D341Med (cell line): ENCODE data around the gene NLRC5.

Experiments
- DNase-seq: peaks from one replicate; pipeline ENCODE4 v3.0.0; 2012; ENCODE audit warnings: low spot score

The NLRC5 gene

DNA sequence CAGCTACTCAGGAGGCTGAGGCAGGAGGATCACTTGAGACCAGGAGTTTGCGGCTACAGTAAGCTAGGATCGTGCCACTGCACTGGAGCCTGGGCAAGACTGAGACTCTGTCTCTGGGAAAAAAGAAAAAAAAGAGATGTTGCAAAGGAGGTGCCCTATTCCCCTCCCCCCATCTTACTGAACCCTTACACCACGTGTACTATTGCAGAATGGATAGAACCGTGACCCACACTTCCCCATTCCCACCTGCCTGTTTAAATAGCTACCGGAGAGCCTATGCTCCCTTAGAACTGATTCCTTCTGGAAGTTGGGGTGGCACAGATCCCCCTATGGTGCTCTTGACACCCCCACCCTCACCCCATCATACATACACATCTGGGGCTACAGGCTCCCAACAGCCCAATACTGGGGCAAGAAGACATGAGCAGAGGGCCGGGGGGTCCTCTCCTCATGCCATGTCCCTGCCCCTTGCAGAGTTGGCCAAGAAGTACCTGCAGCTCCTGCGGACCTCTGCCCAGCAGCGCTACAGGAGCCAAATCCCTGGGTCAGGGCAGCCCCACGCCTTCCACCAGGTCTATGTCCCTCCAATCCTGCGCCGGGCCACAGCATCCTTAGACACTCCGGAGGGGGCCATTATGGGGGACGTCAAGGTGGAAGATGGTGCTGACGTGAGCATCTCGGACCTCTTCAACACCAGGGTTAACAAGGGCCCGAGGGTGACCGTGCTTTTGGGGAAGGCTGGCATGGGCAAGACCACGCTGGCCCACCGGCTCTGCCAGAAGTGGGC, 35.7 kb downstream of the NLRC5 start:
- no peak for DNase-seq

DNA sequence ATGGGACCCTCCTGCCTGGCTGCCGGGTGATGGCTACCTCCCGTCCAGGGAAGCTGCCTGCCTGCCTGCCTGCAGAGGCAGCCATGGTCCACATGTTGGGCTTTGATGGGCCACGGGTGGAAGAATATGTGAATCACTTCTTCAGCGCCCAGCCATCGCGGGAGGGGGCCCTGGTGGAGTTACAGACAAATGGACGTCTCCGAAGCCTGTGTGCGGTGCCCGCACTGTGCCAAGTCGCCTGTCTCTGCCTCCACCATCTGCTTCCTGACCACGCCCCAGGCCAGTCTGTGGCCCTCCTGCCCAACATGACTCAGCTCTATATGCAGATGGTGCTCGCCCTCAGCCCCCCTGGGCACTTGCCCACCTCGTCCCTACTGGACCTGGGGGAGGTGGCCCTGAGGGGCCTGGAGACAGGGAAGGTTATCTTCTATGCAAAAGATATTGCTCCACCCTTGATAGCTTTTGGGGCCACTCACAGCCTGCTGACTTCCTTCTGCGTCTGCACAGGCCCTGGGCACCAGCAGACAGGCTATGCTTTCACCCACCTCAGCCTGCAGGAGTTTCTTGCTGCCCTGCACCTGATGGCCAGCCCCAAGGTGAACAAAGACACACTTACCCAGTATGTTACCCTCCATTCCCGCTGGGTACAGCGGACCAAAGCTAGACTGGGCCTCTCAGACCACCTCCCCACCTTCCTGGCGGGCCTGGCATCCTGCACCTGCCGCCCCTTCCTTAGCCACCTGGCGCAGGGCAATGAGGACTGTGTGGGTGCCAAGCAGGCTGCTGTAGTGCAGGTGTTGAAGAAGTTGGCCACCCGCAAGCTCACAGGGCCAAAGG, 36.8 kb downstream of the NLRC5 start:
- DNase-seq, result no peak

DNA sequence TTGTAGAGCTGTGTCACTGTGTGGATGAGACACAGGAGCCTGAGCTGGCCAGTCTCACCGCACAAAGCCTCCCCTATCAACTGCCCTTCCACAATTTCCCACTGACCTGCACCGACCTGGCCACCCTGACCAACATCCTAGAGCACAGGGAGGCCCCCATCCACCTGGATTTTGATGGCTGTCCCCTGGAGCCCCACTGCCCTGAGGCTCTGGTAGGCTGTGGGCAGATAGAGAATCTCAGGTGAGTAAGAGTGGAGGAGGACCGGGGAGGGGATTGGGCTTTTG, 37.4 kb downstream of the NLRC5 start:
- DNase-seq, result no peak

DNA sequence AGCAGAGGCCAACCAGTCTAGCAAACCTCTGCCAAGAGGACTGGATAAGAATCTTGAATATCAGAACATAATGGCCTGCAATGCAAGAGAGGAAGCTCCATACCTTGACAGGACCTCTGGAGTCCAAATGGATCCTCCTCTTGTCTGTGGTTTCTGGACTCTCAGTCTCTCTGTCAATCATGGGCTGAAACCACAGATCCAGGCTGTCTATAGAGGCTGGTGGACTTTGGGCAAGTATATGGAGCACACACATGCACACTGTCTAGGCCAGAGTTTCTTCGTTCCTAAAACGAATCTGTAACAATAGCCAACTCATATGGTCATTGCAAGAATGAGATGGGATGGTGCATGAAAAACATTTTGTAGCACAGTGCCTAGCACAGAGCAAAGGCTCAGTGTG, 37.7 kb downstream of the NLRC5 start:
- DNase-seq, result no peak

DNA sequence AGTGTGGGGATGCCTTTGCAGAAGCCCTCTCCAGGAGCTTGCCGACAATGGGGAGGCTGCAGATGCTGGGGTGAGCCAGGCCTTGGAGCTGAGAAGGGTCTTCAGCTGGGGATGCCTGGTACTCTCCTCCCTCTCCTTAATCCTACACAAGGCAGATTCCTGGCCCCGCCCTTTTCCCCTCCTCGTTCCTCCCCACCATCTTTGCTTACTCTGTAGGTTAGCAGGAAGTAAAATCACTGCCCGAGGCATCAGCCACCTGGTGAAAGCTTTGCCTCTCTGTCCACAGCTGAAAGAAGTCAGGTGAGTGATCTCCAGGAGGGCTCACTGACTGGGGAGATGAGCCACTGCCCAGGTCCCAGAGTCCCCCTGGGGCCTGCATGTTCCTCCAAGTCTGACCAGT, 38.7 kb downstream of the NLRC5 start:
- no peak for DNase-seq

DNA sequence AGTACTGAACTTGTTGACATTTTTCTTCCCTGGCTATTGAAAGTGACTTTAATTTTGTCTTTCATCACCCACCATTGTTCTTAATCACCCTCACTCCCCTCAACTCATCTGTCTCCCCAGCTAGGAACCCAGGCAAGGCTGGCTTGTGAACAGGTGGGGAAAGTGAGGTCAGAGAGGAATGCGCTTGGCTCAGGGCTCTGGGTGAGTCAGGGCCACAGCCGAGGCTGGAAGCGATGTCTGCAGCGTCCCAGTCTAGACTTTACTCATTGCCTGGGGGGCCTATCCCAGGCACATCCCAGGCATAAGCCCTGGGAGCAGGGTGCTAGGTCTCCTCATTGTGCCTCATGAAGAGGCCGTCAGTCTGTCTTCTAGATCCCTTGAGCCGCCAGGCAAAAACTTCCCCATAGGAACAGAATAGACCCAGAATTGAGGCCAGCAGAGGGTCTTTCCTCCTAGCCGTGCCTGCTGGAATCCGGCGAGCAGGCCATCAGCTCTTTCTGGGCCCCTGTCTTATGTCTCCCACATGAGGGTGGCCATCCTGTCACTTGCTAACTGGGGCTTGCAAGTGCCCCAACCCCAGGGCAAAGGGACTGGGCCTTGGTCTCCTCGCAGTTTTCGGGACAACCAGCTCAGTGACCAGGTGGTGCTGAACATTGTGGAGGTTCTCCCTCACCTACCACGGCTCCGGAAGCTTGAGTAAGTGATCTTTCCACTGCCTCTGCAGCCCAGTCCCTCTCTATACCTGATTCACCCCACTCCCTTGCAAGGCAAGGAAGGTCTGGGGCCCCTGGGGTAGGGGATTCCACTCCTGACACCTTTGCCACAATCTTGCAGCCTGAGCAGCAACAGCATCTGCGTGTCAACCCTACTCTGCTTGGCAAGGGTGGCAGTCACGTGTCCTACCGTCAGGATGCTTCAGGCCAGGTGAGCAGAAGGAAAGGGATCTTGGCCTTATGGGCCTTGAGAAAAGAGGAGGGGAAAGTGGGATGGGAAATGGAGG, 40.1 kb downstream of the NLRC5 start:
- DNase-seq, result no peak

DNA sequence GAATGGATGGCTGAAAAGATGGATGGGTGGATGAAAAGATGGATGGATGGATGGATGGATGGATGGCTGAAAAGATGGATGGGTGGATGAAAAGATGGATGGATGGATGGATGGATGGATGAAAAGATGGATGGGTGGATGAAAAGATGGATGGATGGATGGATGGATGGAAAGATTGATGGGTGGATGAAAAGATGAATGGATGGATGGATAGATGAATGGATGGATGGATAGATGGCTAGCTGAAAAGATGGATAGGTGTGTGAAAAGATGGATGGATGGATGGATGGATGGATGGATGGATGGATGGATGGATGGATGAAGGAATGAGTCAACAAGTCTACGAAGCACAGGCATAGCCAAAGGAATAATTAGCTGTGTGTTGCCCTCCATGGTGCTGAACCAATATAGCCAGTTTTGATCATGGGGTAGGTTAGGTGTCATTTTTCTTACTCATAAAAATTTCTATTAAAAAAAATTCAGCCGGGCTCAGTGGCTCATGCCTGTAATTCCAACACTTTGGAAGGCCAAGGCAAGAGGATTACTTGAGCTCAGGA, 41.1 kb downstream of the NLRC5 start:
- no peak for DNase-seq

DNA sequence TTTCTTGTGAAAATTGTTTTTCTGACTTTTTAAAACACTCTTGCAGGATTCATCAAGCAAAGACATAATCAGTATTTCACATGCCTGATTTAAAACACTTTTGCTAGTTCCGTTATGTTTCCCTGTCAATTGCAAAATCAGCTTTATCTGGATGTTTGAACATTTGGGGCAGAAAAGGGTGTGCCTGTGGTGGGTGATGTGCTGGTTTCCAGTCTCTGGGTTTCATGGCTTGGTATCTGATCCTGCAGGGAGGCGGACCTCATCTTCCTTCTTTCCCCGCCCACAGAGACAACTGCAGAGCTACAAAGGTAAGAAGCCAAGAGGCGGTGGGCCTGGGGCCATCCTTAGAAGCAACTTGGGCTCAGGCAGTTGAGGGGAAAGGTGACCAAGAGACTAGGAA, 41.8 kb downstream of the NLRC5 start:
- DNase-seq, result no peak

DNA sequence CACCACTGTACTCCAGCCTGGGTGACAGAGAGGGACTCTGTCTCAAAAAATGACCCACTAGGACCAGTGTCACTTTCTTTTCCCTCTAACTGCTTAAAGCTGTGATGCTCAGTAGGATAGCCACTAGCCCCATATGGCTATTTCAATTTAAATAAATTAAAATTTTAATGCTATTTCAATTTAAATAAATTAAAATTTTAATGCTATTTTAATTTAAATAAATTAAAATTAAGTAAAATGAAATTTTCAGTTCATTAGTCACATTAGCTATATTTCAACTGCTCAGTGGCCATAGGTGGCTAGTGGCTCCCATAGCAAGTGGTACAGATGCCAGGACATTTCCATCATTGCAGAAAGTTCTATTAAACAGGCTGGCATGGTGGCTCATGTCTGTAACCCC, 43.0 kb downstream of the NLRC5 start:
- no peak for DNase-seq

DNA sequence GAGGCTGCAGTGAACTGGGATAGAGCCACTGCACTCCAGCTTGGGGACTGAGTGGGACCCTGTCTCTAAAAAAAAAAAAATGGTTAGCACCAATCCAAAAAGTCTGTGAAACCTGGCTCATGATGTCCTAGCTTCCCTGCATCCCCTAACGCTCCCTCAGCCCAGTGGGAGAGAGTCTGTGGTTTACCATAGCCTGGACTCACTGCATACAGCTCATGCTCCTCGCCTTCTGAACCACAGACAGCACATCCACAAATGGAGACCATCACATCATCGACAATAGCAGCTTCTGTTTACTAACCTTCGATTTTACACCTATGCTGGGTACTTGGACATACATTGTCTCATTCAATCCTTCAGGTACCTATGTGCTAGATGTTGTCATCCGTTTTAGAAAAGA, 43.6 kb downstream of the NLRC5 start:
- DNase-seq, result no peak

DNA sequence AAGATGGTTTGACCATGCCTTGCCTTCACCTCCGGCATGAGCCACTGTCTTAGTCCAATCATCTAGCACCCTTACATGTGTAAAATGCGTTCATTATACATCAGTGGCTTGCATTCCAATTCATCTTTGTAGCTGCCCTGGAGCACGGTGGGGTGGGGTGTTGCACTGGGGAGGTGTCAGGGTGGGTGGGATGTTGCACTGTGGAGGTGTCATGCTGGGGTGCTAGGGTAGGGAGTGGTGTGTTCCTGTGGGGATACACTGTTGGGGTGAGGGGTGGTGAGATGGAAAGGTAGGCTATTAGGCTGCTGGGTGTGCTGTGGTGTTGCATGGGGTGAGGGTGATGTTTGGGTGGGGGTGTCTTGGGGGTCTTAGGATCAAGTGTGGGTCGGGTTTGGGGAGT, 47.0 kb downstream of the NLRC5 start:
- no peak for DNase-seq

DNA sequence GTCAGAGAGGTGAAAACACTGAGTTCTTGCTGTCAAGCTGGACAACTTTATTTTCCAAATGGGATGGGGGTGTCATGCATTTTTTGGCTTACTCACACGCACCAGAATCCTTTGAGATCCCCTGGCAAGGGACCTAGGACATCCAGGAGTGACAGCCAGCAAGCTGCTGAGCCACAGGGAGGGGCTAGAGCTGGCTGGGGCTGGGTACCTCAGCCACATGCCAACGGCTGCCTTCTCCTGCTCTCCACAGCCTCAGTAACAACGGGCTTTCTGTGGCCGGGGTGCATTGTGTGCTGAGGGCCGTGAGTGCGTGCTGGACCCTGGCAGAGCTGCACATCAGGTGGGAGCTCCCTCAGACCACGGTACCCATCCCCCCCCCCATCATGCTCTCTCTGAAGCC, 47.6 kb downstream of the NLRC5 start:
- no peak for DNase-seq

DNA sequence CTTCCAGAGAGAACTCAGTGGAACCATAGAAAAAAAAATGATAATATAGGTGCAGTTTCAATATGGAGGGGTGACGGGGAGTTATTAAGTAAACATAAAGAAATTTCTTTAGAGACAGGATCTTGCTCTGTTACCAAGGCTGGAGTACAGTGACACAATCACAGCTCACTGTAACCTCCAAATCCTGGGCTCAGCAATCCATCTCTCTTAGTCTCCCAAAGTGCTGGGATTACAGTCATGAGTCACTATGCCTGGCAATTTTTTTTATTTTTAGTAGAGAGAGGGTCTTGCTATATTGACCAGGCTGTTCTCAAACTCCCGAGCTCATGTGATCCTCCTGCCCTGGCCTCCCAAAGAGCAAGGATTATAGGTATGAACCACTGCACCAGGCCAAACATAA, 48.8 kb downstream of the NLRC5 start:
- no peak for DNase-seq

DNA sequence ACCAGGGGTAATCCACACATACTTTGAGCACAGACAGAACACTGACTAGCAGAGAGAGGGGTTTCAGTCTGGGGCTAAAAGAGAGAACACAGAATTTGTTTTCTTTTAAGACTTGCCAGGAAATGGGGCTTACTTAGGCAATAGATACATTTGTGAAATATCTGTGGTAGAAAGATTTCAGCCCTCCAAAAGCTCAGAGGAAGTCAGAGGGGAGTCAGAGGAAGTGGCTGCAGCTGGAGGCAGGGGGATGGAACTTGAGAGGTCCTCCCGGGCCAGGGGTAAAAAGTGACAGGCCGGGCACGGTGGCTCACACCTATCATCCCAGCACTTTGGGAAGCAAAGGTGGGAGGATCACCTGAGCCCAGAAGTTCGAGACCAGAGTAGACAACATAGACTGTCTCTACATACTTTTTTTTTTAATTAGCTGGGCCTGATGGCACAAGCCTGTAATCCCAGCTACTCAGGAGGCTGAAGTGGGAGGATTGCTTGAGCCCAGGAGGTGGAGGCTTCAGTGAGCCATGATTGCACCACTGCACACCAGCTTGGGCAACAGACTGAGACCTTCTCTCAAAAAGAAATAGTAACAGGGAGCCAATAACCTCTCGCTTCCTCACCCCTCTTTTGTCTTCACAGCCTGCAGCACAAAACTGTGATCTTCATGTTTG, 49.9 kb downstream of the NLRC5 start:
- no peak for DNase-seq

DNA sequence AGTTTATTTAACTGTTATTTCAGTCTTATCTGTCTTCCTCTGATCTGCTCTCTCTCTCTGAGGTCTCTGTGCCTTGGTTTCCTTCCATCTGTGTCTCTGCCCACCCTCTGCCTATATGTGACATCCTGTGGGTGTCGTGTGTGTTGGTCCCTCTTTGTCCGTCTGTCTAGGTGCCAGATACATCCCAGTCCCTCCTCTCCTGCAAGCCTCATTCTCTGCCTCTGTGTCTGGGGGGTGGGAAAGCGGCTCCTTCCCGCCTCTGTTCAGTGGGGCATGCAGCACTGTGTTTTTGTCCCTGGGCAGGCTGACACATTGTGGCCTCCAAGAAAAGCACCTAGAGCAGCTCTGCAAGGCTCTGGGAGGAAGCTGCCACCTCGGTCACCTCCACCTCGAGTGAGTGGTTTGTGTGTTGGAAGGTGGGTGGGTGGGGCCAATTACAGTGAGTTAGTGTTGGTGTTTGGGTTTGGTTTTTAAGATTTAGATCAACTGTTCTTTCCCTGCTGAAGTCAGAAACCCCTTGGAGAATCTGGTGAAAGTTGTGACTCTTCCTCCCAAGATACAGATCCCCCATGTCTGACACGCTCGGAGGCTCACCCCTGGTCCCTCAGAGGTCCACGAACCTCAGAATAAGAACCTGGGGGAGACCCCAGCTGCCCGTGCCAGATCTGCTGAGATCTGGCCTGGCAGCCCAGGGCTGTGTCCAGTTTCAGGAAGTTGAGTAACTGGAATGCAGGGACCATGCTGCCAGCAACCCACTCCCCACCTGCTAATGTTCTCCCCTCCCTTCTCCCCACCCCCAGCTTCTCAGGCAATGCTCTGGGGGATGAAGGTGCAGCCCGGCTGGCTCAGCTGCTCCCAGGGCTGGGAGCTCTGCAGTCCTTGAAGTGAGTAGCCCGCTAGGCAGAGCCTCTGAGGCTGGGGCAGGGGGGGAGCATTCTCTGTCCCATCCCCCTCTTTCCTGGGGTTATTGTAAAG, 52.1 kb downstream of the NLRC5 start:
- DNase-seq, result no peak

DNA sequence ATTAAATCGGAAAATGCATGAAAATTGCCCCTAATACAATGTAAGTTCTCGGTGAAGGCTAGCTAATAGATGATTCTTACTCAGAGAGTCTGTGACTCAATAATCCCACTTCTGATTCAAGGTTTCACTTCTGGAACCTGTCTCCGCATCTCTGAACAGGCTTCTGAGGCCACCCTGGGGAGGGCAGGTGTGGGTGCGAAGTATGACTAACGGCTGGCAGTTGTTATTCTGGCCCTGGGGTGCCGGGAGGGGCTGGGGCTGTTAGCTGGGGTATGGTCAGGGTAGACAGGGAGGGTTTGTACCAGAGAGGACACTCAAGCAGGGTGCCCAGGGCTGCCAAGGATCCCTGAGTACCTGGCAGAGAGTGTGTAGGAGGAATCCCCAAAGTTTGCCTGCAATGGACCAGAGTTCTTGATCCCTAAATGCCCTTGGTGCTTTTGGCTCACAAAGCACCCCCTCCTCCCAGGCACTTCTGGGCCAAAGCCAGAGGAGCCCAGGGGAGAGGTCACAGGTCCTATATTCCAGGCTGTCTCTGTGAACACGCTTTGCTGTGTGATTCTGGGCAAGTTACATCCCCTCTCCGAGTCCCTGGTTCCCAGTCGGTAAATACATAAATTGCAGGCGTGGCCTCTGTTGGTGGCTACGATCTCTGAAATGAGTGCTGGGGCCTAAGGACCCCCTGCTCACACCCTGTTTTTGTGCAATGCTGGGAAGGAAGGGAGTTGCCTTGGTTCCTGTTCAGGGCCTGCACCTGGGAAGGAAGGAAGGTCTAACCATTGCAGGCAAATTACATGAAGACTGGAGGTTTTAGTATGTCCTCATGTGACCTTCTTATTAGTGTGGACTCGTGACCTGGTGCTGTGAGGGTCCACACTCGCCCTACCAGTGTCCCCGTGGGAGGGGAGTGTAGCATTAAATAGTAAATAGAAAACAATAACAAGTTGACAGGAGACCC, 53.1 kb downstream of the NLRC5 start:
- no peak for DNase-seq

DNA sequence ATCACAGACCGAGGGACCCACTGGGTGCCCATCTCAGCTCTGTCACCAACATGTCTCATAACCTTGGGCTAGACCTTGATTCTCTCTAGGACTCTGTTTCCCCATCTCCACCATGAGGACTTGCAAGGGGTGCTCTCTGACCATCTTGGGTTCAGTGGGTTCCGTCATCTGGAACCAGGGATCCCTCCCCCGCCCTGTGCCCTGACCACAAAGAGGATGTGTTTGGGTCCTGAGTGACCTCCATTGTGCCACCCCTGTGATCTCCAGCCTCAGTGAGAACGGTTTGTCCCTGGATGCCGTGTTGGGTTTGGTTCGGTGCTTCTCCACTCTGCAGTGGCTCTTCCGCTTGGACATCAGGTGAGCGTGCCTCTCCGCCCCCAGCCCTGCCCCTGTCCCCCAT, 53.9 kb downstream of the NLRC5 start:
- DNase-seq, result no peak

DNA sequence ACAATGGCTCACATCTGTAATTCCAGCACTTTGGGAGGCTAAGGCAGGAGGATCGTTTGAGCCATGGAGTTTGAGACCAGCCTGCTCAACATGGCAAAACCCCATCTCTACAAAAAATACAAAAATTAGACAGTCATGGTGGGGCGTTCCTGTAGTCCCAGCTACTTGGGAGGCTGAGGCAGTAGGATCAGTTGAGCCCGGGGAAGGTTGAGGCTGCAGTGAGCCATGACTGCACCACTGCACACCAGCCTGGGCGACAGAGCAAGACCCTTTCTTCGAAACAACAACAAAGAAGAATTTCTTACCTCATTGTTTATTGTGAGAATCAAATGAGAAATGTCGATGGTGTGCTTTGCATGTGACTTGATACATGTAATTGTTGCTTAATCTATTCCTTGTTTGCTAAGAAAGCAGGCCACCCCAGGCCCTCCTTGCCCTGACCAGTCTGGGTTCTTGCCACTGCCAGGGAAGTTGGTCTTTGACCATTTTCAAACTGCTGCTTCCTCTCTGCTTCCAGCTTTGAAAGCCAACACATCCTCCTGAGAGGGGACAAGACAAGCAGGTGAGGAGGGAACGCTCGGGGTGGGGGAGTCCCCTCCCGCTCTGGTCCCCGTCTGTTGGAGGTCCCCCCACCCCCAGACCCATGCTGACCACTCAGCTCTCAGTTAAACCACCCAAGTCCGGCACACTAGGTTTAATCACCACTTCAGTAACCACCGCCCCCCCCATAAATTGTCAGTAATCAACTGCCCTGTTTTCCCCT, 55.8 kb downstream of the NLRC5 start:
- DNase-seq, result no peak
